GM19455 (cell line): ENCODE results near the gene CSN2.
"Not testable (repeated sequence)": the region's sequence is repeated elsewhere in the genome, so short reads cannot be mapped to it uniquely, and the experiment has no call there.

Experiments
- ATAC-seq: cut with Tn5 transposase; IDR thresholded peaks from one replicate; pipeline ENCODE4 v1.9.1; 2021; ENCODE audit not compliant: unreplicated experiment

The CSN2 gene, protein sequence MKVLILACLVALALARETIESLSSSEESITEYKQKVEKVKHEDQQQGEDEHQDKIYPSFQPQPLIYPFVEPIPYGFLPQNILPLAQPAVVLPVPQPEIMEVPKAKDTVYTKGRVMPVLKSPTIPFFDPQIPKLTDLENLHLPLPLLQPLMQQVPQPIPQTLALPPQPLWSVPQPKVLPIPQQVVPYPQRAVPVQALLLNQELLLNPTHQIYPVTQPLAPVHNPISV

DNA sequence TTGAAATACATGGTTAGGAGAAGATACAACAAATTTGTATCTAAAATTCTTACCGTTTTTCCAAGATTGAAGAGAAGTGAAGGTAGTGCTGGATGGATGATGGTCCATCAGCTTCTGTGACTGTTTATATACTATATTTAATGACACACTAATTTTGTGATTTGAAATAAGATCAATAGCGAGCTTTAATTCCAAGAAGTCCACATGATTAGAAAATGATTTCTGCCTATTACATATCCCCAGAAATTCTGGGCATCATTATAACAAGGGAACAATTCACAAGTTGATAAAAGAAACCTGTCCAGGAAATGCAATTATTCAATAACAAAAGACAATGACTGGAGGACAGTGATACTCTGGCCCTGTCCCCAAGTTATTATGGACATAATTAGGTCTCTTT, at the start of gene CSN2:
Gene CSN2 (minus strand): TSS at position 101 of the 400 bp plus-strand sequence. CDS start 4,733 bp downstream, outside the sequence.
- ATAC-seq: no peak

DNA sequence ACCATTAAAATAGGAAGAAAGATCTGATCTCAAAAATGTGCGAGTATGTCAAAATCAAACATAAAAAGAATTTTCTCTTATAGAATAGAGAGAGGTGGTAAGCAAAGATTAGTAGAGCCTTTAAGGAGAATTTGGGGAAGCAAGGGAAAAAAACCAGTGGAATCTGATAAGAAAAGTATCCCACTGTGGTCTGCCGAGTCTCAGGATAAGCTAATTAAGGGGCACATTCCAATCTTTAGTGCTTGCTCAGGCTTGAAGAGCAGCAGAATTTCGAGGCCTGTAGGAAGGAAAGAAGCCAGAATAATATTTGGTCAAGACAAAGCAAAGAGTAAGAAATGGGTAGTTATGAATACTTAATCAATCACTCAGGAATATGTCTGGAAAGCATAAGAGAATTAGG, 43.2 kb upstream of the CSN2 start:
- no peak for ATAC-seq

DNA sequence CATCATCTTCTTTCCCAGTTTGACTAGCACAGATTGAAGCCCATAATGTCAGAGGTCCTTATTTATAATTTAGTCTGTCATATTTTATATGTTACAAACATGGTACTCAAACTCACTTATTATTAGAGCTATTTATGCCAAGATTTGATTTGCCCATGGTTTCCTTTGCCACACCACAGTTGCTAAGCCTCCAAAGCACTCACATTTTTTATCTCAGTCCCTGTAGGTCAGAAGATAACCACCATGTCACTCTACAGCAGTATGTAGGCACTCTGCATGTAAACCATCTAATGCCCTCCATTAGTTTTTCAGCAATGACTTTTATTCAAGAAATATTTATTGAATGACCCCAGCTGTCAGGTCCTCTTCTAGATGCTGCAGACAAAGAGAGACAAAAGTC, 37.0 kb upstream of the CSN2 start:
- no peak for ATAC-seq

DNA sequence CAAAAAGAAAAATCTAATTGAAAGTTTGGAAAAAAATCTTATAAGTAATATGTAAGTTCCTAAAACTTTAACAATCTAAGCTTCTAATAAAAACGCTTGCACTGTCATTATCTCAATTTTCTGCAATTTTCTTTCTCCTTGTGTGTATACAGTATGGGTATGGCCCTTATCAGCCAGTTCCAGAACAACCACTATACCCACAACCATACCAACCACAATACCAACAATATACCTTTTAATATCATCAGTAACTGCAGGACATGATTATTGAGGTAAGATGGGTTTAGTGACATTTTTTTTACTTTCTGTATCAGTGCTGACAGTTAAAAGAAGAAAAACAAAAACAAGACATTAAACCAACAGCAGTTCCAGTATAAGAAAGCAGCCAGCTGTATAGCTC, 35.2 kb upstream of the CSN2 start:
- ATAC-seq: no peak

DNA sequence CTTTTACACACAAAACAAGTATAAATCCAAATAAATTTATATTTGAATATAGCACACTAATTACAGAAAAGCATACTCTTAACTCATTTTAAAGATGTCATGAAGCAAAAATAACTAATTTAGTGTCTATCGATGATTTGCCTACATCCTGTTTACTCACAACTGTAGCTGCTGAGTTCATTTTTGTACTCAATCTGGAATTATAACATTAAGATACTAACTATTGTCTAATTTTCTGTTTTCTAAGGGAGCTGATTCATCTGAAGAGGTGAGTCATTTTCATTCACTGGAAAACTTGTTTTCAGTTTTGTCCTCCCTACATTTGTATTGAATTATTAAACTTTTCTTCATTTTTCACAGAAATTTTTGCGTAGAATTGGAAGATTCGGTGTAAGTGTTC, 33.9 kb upstream of the CSN2 start:
- ATAC-seq: peak; percentile 58

DNA sequence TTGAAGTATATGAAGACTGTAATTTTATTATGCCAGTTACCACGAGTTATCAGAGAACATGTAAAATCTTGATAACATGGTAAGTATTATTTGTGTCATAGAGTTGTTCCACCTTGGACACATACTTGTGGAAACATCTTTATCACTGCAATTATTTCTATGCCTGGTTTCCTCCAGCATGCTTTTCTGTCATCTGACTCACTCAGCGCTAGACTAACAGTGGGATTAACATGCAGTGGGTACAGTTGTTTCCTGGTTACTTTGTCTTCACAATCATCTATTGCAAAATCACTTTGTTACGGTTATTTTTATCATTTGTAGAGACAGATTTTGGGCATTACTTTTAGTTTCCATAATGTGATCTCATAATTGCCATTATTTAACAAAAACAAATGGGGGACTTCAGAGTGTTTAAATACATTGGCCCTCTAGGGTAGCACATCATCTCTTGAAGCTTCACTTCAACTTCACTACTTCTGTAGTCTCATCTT, 30.0 kb upstream of the CSN2 start, which contains the start of gene STATH:
Gene STATH (plus strand): TSS at position 441 of the 491 bp plus-strand sequence. CDS start 2,472 bp downstream, outside the sequence.
- no peak for ATAC-seq

DNA sequence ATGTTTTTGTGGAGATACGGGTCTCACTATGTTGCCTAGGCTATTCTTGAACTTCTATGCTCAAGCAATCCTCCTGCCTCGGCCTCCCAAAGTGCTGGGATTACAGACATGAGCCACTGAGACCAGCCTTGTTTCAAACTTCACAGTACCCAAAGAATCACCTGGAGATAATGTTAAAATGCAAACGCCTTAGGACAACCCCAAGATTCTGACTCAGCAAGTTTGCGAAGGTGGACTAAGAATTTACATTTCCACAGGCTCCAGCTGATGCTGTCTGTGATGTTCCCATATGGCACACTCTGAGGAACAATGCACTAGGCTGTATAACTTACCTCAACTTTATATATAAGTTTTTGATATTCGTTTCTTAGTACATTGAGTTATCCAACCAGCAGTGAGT, 29.3 kb upstream of the CSN2 start:
- no peak for ATAC-seq

DNA sequence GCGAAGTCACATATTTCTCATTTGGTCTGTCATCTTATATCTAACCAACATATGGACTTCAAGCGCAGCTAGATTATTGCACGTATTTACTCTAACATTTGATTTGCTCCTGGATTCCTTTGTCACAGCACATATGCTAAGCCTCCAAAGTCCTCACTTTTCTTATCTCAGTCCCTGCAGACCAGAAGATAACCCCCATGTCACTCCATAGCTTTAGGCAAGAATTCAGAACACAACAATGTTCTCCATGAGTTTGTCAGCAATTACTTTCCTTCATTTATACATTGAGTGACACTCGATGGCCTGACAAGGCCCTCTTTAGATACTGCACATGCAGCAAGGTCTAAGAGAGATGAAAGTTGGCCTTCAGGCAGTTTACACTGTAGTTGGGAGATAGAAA, 25.5 kb upstream of the CSN2 start:
- no peak for ATAC-seq

DNA sequence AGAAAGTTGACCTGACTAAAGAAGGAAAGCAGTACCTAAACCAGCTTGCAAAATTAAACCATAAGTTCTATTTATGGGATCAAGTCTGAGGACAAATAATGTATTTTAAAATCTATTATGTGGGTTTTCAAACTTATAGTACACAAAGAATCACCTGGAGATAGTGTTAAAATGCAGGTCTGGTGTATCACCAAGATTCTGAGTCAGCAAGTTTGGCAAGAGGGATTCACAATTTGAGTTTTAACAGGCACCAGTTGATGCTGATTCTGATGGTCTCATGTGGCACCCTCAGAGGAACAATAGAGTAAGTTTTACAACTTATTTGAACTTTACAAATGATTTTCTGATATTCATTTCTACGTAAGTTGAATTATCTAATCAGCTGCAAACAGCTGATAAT, 21.1 kb upstream of the CSN2 start:
- ATAC-seq: no peak

DNA sequence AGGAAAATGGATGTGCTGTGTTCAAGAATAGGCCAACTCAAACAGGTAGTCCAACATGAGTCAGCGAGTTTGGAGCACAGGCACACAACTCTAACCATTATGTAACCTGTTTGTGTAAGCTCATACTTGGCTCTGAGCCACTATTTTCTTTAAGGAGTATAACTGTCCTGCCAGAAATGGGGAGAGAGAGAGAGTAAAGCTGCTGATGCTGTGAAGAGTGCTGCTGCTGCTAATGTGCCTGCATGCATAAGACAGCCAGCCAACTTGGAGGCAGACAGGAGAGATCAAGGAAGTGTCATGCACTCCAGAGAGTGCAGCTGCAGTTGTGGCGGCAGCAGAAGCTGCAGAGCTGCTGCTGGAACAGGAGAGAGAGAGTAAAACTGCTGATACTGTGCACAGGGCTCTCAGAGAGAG, 18.5 kb upstream of the CSN2 start:
- ATAC-seq: no peak

DNA sequence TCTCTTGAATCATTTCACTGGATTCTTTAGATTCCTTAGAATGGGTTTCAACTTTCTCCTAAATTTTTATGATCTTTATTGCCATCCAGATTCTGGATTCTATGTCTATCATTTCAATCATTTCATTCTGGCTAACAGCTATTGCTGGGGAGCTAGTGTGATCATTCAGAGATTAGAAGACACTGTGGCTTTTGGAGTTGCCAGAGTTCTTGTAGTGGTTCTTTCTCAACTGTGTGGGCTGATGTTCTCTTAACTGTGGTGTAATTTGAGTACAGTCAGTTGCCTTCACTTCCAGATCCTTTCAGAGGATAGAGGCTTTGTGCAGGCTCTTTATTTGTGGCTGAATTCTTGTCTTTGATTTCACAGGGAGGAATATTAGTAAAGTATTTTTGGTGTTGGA, 12.1 kb upstream of the CSN2 start:
- no peak for ATAC-seq

DNA sequence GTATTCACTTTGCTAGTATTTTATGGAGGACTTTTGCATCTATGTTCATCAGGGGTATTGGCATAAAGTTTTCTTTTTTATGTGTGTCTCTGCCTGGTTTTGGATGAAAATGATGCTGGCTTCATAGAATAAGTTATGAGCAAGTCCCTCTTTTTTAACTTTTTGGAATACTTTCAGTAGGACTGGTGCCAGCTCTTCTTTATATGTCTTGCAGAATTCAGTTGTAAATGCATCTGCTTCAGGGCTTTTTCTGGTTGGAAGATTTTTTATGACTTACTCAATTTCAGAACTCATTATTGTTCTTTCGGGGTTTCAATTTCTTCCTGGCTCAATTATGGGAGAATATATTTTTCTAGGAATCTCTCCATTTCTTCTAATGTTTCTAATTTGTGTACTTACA, 9.1 kb upstream of the CSN2 start:
- no peak for ATAC-seq

DNA sequence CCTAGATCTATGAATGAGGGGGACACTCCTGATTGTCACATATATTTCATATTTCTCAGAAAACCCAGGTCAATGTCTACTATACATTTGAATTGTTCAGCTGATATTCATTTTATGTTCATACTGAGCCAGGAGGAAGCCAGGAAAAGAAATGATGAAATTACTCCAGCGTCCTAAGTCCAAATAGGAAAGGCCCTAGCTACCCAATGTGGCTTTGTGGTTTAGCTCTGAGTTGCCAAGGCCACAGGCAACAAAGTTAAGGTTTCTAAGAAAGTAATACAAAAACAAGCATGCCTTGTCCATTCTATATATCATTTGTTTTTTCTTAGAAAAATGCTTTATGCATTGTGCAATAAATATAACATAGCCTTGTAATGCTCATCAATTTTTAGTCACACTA, 4.5 kb upstream of the CSN2 start:
- no peak for ATAC-seq

DNA sequence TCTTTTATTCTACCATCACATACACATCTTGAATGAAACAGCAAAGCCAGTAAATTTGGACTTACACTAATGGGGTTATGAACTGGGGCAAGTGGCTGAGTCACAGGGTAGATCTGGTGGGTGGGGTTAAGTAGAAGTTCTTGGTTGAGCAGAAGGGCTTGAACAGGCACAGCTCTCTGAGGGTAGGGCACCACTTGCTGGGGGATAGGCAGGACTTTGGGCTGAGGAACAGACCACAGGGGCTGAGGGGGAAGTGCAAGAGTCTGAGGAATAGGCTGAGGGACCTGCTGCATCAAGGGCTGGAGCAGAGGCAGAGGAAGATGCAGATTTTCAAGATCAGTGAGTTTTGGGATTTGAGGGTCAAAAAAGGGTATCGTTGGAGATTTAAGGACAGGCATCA, 8.3 kb downstream of the CSN2 start:
- no peak for ATAC-seq

DNA sequence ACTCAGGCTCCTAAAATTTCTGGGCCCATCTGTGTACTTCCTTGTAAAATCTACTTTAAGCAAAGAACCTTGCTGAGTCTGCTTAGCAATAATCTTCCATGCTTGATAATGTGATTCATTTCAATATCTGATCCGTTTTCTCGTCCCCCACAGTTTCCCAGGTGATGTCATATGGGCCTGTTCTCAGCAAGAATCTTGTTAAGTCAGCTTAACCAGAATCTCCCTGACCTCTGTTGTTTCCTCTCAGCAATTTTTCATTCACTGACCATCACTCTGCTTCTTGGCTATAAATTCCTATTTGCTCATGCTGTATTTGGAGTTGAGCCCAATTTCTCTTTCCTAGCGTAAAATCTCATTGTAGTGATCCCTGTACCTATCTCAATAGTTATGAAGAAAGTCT, 13.9 kb downstream of the CSN2 start:
- ATAC-seq: no peak

DNA sequence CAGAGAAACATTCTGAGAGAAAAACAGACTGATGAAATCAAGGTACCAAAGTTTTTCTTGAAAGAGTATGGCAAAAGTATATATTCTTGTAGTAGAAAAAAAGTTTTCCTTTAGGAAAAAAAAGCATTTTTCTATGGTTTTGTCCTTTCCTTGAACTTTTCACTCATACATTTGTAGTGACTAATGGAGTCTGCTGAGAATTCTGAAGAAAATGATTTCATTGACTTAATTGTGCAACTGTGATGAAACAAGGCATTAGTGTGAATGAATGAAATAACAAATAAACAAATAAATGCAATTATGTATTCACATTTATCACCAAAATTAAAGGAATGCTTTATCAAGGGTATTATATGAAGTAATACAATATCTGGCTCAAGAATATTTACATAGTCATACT, 29.0 kb downstream of the CSN2 start:
- no peak for ATAC-seq

DNA sequence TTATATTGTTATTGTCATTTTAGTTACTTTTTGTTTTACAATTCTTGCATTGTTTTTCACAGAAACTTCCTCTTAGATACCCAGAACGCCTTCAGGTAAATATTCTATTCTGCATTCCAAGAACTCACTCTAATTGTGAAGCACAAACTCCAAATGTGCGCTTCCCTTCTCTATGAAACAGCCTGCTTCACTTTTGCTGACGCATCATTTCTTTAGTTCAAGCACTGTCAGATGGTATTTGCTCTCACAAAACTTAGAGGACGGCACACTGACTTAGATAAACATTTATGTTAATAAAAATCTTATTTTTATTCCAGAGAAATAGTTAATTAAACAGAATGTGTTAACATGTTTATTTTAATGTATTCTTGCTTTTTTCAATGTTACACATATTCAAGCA, 31.4 kb downstream of the CSN2 start:
- no peak for ATAC-seq

DNA sequence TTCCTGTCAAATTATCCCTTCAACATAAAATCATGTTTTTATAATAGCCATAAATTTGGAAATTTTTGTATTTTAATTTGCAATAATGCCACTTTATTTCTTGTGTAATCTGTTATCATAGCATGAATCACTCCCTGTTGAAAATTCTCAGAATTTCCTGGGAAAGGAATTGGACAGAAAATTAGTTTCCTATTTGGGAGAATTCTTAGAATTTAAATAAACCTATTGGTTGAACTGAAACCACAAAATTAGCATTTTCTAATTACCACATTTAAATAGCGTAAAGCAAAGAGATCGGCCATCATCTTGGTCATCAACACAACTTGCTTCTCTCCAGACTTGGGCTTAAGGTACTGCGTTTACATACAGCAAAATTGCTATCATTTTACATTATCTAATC, 34.8 kb downstream of the CSN2 start, which contains the start of gene CSN1S1:
Gene CSN1S1 (plus strand): TSS at position 301 of the 400 bp plus-strand sequence. CDS start 1,488 bp downstream, outside the sequence.
- ATAC-seq: no peak

DNA sequence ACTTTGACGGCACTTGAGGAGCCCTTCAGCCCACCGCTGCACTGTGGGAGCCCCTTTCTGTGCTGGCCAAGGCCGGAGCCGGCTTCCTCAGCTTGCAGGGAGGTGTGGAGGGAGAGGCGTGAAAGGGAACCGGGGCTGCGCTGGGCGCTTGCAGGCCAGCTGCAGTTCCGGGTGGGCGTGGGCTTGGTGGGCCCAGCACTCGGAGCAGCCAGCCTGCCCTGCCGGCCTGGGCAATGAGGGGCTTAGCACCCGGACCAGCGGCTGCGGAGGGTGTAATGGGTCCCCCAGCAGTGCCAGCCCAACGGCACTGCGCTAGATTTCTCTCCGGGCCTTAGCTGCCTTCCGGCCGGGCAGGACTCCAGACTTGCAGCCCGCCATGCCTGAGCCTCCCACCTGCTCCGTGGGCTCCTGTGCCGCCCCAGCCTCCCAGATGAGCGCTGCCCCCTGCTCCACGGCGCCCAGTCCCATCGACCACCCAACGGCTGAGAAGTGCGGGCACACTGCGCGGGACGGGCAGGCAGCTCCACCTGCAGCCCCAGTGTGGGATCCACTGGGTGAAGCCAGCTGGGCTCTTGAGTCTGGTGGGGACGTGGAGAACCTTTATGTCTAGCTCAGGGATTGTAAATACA, 41.6 kb downstream of the CSN2 start:
- ATAC-seq: not testable (repeated sequence)

DNA sequence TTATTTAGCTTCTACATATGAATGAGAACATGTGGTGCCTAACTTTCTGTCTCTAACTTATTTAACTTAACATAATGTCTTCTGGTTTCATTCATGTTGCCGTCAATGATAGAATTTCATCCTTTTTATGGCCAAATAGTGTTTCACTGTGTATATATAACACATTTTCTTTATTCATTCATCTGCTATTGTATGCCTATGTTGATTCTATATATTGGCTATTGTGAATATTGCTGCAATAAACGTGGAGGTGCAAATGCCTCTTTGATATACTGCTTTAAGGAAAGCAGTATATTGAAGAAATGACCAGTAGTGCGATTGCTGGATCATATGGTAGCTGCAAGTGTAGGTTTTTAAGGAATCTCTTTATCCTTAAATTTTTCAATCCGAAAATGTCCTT, 44.7 kb downstream of the CSN2 start:
- no peak for ATAC-seq

DNA sequence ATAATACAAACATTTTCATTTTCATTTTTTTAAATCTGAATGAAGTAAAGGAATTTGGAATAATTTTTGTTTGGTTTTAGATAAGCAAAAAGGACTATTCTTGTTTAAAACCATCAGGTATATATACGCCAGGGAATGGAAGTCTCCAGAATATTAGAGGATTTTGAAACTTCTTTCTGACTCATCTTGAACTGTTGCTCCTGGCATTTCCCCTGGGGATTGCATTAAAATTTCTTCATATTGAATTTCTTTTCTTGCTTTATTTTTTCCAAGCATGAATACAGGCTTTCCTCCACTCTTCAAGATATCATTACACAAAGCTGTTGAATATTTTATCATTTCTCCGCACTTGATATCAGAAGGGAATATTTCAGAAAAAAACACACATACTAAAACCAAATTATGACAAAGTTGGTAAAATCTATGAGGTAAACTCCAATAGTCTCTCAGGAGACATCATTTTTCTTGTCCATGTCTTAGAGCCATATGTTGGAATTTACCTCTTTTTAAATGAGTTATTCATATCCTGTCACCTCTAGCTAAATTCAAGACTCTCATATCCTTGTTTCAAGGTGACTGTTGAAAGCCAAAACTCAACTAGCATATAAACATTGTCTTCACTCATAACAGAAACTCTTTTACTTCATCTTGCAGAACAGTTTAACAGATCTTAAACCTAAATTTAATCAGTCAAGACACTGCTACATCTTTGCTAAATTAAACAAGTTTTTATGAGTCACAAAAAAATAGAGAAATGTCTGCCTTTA, 55.3 kb downstream of the CSN2 start:
- peak; percentile 80 for ATAC-seq

DNA sequence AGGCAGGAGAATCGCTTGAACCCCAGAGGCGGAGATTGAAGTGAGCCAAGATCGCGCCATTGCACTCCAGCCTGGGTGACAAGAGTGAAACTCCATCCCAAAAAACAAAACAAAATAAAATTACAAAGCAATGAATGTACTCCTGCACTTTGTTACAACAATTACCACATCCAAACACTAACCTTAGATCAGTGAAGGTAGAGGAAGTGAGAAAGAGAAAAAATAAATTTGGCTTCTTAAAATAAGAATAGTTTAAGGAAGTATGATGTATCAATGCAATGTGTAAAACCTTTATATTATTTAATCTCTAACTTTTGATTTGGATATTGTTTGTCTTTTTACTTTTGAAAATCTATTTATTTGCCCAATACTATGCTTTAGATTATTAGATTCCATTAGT, 56.3 kb downstream of the CSN2 start:
- no peak for ATAC-seq
